MV-4-11 (cell line): Measurements from ENCODE around the gene FBXW2.

Source experiments
- DNase-seq: peaks from one replicate; lab custom pipeline; 2025; lab: John Stamatoyannopoulos, UW

Gene FBXW2

DNA sequence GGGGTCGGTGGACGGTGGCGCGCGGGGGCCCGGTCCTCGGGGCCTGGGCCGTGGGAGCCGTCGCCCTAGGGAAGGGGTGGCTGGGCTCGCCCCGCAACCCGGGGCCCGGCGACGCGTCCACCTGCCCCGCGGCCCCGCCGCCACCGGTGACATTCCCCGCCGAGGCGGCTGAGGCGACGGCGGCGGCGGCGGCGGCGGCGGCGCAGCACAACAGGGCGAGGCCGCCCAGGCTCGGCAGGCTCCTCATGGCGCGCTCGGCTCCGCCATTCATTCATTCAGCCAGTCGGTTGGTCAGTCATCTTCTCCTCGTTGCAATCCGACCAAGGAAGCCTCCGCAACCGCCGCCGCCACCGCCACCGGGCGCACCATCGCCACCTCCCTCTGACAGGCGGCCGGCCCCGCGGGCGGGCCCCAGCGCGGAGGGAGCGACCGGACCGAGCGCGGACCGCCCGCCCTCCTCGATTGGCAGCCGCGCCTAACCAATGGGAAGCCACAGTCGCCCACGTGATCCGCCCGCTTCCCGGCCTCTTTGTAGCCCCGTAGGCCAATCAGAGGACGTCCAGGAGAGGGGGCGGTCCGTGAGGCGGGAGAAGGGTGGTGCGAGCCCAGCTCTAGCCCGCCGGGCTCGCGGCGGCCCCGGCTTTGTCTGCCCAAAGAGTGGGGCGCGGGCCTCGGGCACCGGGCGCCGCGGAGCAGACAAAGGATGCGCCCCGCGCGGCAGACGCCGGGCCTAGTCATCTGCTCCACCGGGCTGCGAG is 78.9 kb downstream of the FBXW2 start, which contains the start of gene MEGF9:
TSS of gene MEGF9 (minus strand) at position 383 of the 758 bp plus-strand sequence. CDS start at position 271, 112 bp downstream.
- DNase-seq: peak; percentile 96

DNA sequence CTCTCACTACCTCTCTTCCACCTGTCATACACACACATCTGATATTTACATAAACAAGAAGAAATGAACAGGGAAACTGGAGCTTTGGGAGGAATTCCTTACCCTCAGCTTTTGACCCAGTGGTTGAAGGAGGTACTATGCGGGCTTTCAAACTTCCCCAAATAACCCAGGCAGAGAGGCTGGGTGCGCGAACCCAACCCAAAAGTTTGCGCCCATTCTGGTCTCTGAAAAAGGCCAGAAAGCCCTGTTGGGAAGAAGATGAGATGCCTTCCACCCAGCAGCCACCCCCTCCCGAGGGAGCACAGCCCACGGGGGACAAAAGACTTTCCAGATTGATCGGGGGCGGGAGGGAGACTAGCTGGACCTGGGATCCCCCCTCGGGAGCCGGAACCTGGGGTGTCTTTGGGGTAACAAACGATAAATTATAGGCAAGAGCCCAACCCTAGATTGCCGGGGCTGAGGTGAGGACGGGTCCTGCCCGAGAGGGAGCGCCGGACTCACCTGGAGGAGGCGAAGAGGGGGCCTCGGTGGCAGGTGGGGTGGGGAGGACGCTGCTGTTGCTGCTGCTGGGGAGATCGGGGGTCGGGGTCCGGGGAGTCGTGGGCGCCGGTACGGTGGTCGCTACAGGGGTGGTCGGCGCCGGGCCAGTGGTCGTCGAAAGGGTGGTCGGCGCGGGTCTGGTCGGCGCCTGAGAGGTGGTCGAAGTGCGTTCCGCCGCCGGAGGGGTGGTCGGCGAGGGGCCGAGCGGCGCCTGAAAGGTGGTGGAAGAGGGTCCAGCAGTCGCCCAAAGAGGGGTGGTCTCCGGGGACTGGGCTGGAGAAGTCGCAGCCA is 79.7 kb downstream of the FBXW2 start:
- peak; percentile 11 for DNase-seq

DNA sequence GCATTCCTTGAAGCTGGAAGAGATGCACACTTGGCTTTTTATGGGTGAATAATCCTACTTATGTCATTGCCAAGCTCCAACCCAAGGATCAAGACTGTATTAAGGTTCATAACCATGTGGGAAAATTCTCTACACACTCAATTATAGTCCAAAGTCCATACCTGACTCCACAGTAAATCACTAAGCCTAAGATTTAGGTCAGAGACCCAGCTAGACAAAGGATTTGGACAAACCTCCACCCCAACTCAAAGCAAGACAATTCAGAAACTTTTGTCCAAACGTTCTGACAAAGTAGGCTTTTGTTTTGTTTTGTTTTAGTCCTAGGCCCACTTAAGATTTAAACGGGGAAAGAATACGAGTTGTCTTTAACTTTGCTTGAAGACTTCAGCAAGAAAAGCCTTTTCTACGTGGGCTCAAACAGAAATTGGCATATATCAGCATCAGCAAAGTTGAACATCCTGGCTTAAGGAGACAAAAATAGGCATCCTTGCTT is 80.6 kb downstream of the FBXW2 start:
- DNase-seq: no peak

DNA sequence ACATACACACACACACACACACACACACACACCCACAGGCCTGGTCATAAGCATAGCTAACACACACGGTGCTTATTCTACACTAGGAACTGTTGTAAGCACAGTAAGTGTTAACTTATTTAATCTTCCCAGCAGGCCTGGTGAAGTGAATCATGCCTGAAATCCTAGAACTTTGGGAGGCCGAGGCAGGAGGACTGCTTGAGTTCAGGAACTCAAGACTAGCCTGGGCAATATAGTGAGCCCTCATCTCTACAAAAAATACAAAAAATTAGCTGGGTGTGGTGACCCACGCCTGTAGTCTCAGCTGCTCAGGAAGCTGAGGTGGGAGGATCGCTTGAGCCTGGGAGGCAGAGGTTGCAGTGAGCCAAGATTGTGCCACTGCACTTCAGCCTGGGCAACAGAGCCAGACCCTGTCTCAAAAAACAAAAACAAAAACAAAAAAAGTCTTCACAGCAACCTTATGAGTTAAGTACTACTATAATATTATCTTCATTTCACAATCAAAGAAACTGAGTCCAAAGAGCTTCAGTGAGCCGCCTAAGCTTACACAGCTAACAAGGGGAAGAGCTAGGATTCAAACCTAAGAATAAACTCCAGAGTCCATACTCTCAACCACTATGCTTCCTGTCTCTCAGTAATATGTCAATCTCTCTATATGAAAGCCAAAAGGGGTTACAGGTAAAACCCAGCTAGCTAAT is 81.2 kb downstream of the FBXW2 start:
- DNase-seq: no peak

DNA sequence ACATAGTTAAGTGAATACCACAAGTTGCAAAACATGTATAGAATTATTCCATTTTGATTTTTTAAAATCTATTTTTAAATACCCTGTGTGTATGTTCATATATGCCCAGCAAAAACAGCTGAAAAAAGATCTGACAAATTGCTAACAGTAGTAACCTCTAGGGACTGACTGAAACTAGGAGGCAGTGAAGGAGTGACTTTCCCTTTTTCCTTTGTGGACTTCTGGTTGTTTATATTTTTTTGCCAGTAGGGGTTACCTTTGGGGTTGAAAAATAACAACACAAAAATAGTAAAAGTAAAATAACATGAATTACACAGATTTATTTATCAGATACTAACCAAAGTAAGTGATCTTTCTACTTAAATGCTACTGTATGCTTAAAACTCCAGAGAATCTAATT is 81.9 kb downstream of the FBXW2 start:
- no peak for DNase-seq

DNA sequence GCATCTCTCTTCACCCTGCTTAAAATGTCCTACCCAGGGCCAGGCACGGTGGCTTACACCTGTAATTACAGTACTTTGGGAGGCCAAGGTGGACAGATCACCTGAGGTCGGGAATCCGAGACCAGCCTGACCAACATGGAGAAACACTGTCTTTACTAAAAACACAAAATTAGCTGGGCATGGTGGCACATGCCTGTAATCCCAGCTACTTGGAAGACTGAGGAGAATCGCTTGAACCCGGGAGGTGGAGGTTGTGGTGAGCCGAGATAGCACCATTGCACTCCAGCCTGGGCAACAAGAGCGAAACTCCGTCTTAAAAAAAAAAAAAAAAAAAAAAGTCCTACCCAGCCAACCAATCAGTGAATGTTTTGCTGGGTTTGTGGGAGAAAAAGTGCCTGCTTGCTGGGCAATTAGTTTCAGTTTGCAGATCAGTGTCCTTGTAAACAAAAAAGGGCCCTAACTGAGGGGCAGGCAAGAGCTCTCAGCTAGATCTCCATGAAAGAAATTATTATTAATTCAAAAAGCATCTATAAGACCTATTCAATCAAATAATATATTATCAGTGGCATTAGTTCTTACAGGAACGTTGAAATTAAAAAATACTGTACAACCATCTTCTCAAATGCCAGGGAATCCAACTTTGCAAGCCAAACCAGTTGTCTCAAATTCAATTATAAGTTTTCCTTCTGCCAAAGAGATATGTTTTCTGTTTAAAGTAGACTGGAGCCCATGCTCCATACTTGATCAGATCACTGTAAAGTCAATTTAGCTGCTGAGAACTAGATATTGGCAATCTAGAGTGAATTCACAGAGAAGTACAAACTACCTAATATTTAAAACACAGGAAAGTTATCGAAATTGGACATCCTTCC is 82.9 kb downstream of the FBXW2 start:
- no peak for DNase-seq

DNA sequence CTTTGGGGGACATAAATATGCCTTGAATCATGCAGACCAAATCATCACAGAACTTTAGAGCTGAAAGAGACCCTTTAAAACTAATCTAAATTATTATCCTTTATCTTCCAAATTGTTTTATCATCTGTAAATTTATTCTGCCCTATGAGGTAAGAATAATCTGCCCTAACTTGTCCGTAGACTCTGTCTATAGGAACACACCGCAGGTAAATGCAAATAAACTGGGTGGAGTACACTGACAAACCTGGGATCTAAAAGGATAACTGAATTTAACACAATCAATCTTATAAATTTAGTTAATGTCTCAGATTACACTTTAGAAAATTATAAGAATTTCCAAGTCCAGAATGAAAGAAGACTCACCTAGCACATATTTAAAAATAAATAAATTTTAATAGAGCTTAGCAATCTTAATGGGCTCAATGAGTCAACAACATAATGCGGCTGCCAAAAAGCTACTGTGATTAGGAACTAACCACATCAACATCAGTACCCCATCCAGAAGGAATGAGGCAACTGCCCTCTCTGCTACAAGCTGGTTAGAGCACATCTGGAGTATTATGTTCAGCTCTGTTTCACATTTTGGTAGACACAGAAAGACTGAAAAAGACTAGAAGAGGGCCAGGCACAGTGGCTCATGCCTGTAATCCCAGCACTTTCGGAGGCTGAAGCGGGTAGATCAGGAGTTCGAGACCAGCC is 84.5 kb downstream of the FBXW2 start:
- peak; percentile 57 for DNase-seq

DNA sequence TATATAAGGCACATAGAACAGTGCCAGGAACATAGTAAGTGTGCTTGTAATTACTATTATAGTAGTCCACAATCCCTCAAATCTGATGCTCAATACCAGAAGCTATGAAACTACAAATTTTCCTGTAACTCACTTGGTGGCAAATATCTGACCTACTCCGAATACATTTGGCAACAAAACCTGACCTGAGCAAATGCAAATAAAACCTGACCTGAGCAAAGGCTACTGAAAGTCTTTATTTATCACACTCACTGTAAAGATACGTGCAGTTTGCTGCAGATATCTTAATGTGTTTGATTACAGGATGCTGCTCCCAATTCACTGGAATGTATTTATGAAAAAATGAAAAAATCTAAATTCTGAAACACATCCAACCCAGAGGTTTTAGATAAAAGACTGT is 86.0 kb downstream of the FBXW2 start:
- no peak for DNase-seq
